NCI-H2196 treated with DMSO at 0.1 percent for 48 hours (cell line): ENCODE data around the gene RHBDD3.

Source experiments
- DNase-seq: peaks from one replicate; lab custom pipeline; 2025; ENCODE audit not compliant: unreplicated experiment; lab: John Stamatoyannopoulos, UW

The RHBDD3 gene

DNA sequence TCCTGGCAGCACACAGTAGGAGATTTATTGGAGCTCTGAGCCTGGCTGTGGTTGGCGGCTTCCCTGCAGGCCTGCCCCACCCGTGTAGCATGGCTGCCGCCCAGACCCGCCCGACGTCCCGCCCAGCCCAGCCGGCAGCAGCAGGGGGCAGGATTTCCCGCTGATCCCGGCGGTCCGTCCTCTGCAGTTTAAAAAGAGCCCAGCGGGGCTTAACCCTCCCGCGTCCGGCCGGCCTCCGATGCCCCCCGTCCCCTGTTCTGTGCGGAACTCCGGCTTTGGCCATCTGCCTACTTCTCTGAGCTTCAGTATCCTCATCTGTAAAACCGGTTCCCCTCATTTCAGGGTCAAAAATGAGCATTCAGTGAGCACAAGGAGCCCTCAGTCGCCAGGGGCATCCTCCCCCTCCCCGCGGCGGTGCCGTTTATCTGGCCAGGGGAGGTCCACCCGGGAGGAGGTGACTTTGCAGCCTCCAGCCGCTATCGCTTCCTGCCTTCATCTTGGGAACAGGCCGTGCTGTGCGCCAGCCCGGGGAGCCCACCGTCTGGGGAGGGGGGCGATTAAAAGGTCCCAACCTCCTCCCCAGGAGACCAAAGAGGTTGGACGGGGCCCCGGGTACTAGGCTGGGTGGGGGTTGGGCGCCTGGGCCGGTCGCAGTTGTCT lies 38.5 kb upstream of the RHBDD3 start, which contains the start of gene GAS2L1:
GAS2L1 (plus strand) TSS at position 476 of the 660 bp plus-strand sequence. CDS start 1,456 bp downstream, outside the sequence.
- peak; percentile 19 for DNase-seq

GRCh38 chr22:29305836-29306174 lies 38.0 kb upstream of the RHBDD3 start:
- DNase-seq: no peak

GRCh38 chr22:29302681-29303465 lies 35.1 kb upstream of the RHBDD3 start:
- no peak for DNase-seq

GRCh38 chr22:29302402-29302680 lies 34.6 kb upstream of the RHBDD3 start:
- DNase-seq: no peak

- no peak for DNase-seq
Measured at GRCh38 chr22:29301716-29302401, 34.1 kb upstream of the RHBDD3 start.

DNA sequence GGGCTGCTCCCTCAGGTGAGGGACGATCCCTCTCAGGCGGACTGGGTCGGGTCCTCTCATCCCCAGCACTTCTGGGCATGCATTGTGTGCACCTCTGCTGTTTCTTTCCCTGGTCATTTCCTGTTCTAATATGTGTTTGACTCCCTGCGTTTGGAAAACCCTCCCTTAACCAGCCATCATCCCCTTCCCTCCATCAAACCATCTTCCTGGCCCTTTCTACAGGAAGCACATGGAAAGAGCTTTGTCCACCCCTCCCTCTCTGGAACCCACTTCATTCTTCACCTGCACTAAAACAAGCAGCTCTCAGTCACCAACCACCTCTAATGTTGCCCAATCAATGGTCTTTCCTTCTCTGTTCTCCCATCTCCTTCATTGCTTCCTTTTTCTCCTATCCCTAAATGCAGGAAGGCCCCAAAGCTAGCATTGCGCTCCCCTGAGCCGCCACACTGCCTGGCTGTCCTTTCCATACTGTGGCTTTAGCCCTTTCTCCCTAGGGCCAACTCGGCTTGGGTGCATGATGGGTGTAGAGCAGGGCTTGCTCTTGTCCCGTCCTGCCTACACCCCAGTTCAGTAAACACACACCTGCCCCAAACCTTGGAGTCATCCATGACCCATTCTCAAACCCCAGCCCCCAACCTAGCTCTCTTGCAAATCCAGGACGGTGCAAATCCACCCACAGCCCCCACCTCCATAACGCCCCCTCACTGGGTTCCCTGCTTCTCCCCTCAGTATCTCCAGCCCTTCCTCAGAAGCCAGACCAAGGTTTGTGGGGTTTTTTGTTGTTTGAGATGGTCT lies 33.2 kb upstream of the RHBDD3 start:
- DNase-seq: no peak

DNA sequence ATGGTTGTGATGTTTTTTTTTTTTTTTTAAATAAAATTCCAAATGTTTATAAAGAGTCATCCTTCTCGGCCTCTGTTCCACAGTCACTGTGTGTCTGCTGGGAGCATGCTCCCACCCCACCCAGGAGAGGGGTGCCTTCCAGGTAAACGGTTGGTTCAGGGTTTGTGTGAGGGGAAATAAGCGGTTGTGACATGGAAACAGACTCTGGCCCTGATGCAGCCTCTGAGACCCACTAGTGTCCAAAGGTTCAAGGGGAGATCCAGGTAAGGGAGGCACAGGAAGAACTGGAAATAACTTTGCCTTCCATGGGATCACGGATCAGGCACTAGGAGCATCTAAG lies 32.7 kb upstream of the RHBDD3 start:
- DNase-seq: no peak

DNA sequence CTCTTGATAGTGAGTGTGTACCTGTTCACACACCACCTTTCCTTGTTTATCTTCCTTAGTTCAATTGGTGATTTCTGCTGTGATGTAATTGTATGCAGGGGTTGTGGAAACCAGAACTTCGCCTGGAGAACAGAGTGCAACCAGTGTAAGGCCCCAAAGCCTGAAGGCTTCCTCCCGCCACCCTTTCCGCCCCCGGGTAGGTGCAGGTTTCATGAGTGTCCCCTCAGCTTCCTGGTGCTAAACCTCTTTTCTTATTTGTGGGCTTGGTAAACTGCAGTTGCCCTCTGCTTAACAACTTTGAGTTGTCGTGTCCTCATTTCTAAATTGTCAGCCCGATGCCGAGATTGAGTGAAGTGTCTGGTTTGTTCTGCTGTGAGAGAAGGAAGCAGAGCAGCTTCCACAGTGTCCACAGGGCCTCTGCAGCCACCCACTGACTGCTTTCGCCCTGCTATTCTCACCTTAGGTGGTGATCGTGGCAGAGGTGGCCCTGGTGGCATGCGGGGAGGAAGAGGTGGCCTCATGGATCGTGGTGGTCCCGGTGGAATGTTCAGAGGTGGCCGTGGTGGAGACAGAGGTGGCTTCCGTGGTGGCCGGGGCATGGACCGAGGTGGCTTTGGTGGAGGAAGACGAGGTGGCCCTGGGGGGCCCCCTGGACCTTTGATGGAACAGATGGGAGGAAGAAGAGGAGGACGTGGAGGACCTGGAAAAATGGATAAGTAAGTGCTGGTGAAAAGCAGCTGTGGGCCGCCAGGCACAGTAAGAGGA lies 31.5 kb upstream of the RHBDD3 start:
- no peak for DNase-seq

GRCh38 chr22:29298641-29299040 lies 30.9 kb upstream of the RHBDD3 start:
- no peak for DNase-seq

- no peak for DNase-seq
Measured at GRCh38 chr22:29292379-29292778, 24.6 kb upstream of the RHBDD3 start.

DNA sequence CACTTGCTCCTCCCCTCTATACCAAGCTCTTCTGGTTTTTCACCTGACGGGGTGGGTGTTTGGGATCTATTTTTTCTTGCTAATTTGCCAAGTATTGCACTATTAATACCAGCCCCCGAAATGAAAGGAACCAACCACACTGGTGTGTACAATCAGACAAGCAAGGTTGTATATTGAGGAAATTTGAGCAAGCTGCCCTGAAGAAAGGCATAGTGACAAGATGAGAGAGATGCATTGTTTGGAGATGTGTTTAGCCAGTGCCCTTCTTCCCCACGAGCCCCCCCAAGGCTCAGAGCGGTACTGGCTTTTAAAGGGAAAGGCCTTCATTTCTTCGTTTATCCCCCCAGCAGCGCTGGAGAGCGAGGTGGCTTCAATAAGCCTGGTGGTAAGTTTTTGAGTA lies 23.4 kb upstream of the RHBDD3 start:
- DNase-seq: no peak

DNA sequence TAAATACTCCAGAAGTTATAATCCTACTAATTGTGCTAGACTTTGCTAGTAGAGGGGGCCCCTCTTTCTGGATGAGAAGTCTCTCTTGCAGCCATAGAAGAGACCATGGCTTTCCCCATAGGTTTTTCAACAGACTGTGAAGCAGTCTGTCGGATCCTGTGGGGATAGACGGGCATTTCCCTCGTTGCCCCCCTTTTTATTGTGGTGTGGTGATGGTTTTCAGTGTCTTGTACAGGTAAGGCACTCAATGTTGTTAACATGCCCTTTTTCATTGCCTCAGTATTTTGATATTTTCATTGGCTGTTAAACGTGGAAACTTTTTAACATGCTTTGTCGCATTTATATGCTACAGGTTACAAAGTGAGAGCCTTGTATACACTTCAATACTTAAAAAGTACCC lies 22.3 kb upstream of the RHBDD3 start:
- DNase-seq: no peak

DNA sequence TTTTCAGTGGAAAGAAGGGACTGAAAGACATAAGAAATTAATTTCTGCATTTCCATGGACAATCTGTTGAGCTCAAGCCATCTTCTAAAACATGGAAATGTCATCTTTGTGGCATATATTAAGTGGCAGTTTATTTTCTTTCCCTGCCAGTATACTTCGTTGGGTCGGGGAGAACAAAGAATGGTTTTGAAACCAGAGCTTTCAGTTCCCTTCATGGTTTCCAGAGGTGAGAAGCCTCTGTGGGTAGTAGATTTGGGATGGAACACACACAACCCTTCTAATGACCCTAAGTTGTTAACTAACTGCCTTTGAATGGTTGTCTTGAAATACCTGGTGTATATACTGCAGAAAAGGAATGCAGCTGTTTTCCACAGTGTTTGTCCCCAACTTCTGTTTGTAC lies 21.1 kb upstream of the RHBDD3 start:
- no peak for DNase-seq

DNA sequence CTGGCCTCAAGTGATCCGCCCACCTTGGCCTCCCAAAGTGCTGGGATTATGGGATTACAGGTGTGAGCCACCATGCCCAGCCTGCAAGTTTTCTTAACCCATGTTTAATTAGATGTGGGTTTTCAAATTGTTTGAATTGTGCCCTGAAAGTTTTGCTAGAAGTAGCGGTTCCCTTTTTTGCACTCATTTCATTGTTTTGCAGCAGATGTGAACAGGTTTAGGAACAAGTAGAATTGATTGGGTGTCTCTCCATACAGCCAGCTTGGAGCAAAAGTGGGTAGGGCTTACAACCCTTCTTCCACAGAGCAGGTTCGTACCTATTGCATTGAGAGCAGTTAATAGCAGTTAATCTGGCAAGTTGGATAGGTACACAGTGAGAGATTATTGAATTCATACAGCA lies 16.4 kb upstream of the RHBDD3 start:
- DNase-seq: no peak

GRCh38 chr22:29277927-29278326 lies 10.1 kb upstream of the RHBDD3 start:
- no peak for DNase-seq

DNA sequence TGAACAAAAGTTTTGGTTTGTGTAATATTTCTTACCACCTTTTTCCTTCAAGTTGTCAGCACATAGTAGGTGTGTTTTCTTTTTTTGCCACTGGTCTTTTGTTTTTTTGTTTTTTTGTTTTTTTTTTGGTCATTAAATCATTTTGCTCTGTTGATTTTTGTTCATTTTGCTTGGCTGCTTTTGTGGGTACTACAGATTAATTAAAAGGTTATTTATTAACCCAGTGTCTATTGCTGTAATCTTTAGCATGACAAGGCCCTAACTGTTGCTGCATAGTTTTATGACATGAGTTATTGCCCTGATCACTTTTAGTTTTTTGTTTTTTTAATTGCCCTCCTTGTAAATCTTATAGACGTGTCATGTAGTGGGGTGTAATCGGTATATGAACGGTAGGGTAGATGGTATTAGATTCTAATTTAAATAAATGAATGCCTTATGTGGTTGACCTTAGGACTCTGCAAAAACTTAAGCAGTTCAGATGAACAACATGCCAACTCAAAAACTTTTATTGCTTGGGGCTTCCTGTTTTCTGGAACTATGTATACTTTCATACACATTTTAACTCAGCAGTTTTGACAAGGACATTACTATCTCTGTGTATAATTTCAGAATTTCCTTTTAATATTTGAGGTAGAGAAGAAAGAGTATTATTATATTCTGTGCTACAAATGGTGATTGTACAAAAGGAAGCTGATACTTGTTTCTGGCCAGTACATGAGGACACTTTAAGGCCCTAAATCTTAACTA lies 8.2 kb upstream of the RHBDD3 start:
- DNase-seq: no peak

DNA sequence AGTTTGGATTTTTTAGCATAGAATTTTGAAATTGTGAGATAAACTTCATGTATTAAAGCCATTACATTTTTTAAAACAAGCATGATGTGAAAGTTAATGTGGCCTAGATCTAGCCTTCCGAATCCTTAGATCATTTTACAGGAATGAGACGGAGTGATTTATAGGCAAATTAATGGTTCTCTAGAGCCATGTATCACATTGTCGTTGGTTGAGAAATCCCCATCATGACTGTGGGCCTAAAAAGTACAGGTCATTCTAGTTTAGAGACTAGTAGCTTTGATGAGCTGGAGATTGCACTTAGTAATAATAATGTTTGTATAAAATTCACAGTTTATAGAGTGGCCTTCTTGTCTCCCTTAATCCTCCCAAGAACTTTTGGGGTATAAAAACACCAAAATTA lies 7.4 kb upstream of the RHBDD3 start:
- DNase-seq: no peak

DNA sequence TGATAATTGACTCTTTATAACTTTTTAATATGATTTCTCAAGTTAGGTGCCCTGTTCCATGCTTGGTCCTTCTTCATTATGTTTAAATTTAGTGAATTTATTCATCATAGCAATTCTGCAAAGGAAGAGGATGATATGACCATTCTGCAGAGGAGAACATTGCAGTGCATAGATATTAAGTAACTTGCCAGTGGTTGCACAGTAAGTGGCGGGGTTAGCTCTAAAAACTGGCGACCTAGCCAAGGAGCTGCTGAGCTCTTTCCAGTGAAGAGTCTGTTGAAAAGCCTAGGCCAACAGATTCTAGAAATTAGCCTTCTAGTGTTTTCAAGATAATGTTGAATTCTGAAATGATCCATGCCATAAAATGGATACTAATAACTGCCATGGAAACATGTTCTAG lies 4.8 kb upstream of the RHBDD3 start:
- DNase-seq: no peak

DNA sequence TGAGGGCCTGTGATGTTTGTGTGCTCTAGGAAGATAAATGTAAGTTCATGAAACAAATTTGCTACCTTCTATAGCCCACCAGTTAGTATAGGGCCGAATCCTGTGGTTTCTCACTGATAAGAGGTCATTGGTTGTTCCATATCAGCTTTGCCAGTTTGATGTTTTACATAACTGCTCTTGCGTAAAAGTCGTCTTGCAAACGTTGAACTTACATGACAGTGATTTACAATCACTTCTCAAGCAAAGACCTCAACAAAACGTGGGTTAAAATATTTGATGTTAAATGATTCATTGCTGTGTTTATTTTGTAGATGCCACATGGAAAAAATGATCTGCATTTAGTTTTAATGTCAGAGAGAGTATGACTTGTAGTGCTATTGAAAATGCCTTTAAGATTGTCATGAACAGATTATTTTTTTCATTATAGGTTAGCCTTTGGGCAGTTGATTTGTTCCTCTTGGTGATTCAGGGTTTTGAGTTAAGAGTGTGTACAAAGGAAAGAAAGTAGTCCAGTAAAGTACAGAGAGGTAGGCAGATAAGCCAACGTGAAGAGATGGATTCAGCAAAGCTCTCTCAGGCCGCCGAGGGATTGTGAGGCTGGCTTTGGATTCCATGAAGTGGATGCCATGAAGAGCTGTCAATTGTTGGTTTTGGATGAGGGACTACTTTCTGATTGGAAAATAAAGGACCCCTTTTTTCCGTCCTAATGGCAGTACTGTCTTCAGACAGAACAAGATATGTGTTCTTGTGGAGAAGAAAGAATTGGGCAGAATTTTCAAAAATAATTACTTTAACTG lies 2.9 kb upstream of the RHBDD3 start:
- DNase-seq: no peak
